ENCODE results near the gene RTL9.

The RTL9 gene

DNA sequence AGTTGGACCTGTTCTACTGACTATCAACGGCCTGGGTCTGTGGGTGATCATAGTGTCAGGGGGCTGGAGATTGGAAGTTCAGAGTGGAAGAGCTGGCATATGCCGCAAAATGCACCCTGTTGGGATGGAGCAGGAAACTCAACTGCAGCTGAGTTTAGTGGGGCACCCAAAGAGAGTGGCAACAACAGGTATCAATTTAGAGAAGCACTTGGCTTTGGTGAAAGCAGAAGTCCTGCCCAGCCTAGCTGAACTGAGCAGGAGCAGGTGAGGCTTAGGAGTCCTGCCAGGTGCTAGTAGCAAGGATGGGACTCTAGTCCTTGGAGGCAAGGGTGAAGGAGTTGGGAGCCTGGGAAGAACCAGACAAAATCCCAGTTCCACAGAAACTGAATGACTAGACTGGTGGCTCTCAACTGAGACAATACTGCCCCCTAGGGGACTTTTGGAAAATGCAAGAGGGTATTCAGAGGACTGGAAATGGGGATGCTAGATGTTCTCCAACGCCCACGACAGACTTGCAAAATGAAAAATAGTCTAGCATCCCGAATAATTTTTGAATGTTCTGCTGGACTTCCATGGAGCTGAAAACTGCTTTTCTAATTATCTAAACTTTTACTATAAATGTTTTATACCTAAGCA lies 49.4 kb downstream of the RTL9 start:
- Histone ChIP-seq H3K9ac (ENCODE audit: low read length) (no peak overlapping the region), H3K27me3 (replicated peaks; ENCODE audit: control insufficient read depth, insufficient read depth, low read length) (peaks cover 21% of the 10 kb centered on the region), H3K4me1 (ENCODE audit: control insufficient read depth, insufficient read depth, low read length) (peaks cover 5% of the 10 kb centered on the region), H3K36me3 (ENCODE audit: control insufficient read depth, insufficient read depth, low read length, severe bottlenecking) (no peaks in the 10 kb centered on the region), H3K4me3 (ENCODE audit: low read length) (no peak overlapping the region), H3K9me3 (ENCODE audit: control insufficient read depth, low read length) (no peaks in the 10 kb centered on the region)
- peak; percentile 80 for DNase-seq (ENCODE audit: low read depth)

All from adipocyte (in vitro differentiated cells).